Omental fat pad (tissue), 4 donors: ENCODE measurements around the gene GZMM. TPM values are rescaled to one million over a fixed set of nuclear protein-coding genes. Genes with fewer than 3 reads are reported as not detected.

Experiments used
- ATAC-seq: fragments of 150-250 bp; one replicate; pipeline ENCODE4 v1.9.1; 2016; ENCODE audit warnings: mild to moderate bottlenecking, moderate library complexity; ENCODE audit not compliant: low FRiP score
- DNase-seq: peaks from one replicate; pipeline ENCODE4 v3.0.0-alpha.2; 2019; ENCODE audit warnings: low spot score
- CTCF ChIP-seq, 3 donors: fragments of 450-650 bp; IDR thresholded peaks; one replicate each; pipeline ENCODE4 v1.5.1; 2016 to 2017; ENCODE audit warnings: antibody characterized with exemption in 3 of 3, mild to moderate bottlenecking in 3 of 3, moderate library complexity in 2 of 3
- total RNA-seq, 4 donors: library from RNA; depleted of rRNA; stranded (reverse); fragments of >200 nt; gene quantifications; one replicate each; pipeline ENCODE4 v1.1.0, GENCODE V29; 2016

The GZMM gene
- total RNA-seq, 4 donors from 2014 or later = 1.1 to 3.7 TPM; not detected in 2

GRCh38 chr19:542173-542866 lies 1.5 kb upstream of the GZMM start:
- TF ChIP-seq CTCF (IDR thresholded peaks at IDR 0.05) = no peak
- ATAC-seq (no peak), DNase-seq (no peak)

- no peak for TF ChIP-seq CTCF (IDR thresholded peaks at IDR 0.05)
- DNase-seq (no peak), ATAC-seq (no peak)
Observed at GRCh38 chr19:547117-547516, 3.3 kb downstream of the GZMM start.

GRCh38 chr19:547836-548720 lies 4.2 kb downstream of the GZMM start:
- DNase-seq (no peak), ATAC-seq (no peak)
- TF ChIP-seq CTCF (IDR thresholded peaks at IDR 0.05) = no peak

GRCh38 chr19:548886-549830 lies 5.3 kb downstream of the GZMM start:
- ATAC-seq = no peak
- TF ChIP-seq CTCF (IDR thresholded peaks at IDR 0.05) = no peak

GRCh38 chr19:554817-555216 lies 11.0 kb downstream of the GZMM start:
- no peak for TF ChIP-seq CTCF (IDR thresholded peaks at IDR 0.05)
- ATAC-seq (no peak), DNase-seq (no peak)

More at GRCh38 chr19:548886-549830, 5.3 kb downstream of the GZMM start:
- DNase-seq = no peak

- no peak for ATAC-seq
- TF ChIP-seq CTCF (IDR thresholded peaks at IDR 0.05) = no peak
- DNase-seq = no peak
Observed at GRCh38 chr19:555474-555808, 11.6 kb downstream of the GZMM start.
